CD4-positive, alpha-beta T cell treated with Interleukin-1 beta for 1 hour (primary cell): ENCODE results near the gene EDC3.
"Not testable (repeated sequence)": the region's sequence is repeated elsewhere in the genome, so short reads cannot be mapped to it uniquely, and the experiment has no call there.

Experiments used
- DNase-seq, 2 donors: peaks; one replicate each; pipeline ENCODE4 v3.0.0-alpha.2; 2020 to 2022

EDC3 gene

GRCh38 chr15:74709892-74710291, 14.1 kb upstream of the EDC3 start:
- DNase-seq: no peak

DNA sequence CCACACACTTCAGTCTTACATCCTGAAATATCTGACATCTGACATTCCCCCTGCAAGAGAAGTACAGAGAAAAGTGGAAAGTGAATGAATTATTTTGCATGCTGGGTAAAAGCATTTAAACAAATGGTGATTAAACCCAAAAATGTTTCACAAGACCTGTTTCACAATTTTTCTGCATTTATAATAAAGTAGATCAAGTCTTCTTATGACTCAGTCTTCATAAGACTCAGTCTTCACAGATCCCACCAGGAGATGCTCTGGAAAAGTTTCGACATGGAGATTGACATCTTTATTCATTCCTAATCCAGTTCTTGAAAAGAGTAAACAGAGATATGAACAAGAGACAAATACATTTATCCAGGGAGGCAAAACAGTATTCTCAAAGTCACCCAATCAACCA, 13.2 kb upstream of the EDC3 start:
- no peak for DNase-seq

GRCh38 chr15:74696808-74697207, 984 bp upstream of the EDC3 start:
- DNase-seq: no peak

GRCh38 chr15:74696398-74696729, 540 bp upstream of the EDC3 start:
- DNase-seq: no peak

DNA sequence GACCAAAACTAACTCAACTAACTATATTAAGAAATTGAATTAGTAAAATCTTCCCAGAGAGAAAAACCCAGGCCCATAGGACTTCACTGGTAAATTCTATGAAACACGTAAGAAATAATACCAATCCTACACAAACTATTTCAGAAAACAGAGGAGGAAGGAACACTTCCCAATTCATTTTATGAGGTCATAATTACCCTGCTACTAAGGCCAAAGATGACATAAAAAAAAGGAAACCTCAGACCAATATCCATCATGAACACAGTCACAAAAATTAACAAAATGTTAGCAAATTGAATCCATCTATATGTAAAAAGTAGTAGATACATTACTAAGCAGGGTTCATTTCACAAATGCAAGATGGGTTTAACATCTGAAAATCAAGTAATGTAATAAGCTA, 3.5 kb downstream of the EDC3 start:
- DNase-seq: no peak

DNA sequence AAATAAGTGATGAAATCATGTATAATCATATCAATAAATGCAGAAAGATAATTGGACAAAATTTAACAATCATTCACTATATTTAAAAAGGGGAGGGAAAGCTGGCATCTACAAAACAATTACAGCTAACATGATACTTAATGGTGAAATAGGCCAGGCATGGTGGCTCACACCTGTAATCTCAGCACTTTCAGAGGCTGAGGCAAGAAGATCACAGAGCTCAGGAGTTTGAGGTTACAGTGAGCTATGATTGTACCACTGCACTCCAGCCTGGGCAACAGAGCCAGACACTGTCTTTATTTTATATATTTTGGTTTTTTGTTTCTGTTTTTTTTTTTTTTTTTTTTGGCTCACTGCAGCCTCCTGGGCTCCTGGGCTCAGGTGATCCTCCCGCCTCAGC, 12.1 kb downstream of the EDC3 start:
- DNase-seq: no peak

- DNase-seq: no peak
These were observed 12.9 kb downstream of the EDC3 start for GRCh38 chr15:74682954-74683353.

- no peak for DNase-seq
These were observed 15.4 kb downstream of the EDC3 start for GRCh38 chr15:74680456-74680855.

DNA sequence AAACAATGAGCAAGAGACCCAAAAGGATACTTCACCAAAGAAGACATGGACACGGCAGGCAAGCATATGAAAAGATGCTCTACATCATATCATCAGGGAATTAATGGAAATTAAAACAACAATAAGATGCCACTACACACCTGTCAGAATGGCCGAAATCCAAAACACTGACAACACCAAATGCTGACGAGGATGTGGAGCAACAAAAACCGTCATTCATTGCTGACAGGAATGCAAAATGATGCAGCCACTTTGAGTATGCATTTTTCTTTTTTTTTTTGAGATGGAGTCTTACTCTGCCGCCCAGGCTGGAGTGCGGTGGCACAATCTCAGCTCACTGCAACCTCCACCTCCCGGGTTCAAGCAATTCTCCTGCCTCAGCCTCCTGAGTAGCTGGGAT, 19.0 kb downstream of the EDC3 start:
- DNase-seq: no peak

- DNase-seq: no peak
These were observed 21.7 kb downstream of the EDC3 start for GRCh38 chr15:74674161-74674560.

GRCh38 chr15:74669627-74670026, 26.2 kb downstream of the EDC3 start:
- DNase-seq: no peak

- no peak for DNase-seq
These were observed 27.8 kb downstream of the EDC3 start for GRCh38 chr15:74667975-74668374.

GRCh38 chr15:74664670-74665069, 31.2 kb downstream of the EDC3 start:
- DNase-seq: no peak

DNA sequence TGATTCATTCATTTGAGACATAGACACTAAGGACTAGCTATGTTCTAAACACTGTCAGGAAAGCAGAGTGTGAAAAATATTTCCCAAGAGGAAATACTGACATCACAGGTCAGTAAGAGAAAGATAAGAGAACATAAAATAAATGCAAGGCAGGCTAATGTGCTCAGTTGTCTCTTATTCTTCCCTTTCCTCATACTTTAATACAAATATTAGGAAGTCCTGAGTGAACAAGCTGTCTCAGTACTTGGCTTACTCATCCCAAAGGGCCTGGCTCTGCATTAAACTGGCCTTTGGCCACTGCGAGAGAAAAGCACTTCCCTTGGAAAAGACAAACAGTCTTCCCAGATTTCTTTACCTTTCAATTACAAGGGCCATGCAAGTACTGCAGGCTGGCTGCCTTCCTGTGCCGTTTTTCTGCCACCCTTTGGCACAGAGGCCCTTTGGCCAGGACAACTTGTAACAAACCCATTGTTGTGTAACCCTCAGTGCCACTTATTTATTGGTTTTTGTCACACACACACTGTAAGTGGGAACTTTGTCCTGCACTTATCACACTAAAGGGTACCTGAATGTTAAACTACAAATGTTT, 31.7 kb downstream of the EDC3 start:
- DNase-seq: no peak

GRCh38 chr15:74663303-74664027, 32.4 kb downstream of the EDC3 start:
- DNase-seq: no peak

GRCh38 chr15:74662064-74662860, 33.6 kb downstream of the EDC3 start:
- no peak for DNase-seq

DNA sequence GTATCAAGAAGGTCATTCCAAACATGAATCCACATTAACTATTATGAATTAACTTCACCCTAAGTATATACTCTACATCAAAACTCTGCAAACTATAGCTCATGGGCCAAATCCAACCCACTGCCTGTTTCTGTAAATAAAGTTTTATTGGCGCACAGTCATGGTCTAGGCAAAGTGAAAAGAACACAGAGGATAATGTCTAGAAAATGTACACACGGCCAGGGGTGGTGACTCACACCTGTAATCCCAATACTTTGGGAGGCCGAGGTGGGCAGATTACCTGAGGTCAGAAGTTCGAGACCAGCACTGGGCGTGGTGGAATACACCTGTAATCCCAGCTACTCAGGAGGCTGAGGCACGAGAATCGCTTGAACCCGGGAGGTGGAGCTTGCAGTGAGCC, 34.5 kb downstream of the EDC3 start:
- DNase-seq: not testable (repeated sequence)

DNA sequence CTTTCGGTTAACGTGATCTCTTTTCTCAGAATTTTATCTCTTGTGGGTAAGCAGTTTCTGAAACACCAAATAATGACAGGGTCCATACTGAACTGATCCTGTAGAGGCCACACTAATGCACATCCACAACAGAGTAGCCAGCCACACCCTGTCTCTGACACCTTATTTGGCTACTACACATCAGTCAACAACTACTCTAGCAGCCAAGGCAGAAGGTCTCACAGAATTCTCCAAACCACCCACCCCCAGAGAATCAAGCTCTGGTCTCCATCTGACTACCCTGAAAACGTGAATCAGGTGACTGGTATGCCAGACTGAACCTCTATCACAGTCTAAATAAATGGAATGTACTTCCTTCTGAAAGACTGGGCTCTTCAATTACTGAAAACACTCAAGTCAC, 38.0 kb downstream of the EDC3 start:
- DNase-seq: no peak

DNA sequence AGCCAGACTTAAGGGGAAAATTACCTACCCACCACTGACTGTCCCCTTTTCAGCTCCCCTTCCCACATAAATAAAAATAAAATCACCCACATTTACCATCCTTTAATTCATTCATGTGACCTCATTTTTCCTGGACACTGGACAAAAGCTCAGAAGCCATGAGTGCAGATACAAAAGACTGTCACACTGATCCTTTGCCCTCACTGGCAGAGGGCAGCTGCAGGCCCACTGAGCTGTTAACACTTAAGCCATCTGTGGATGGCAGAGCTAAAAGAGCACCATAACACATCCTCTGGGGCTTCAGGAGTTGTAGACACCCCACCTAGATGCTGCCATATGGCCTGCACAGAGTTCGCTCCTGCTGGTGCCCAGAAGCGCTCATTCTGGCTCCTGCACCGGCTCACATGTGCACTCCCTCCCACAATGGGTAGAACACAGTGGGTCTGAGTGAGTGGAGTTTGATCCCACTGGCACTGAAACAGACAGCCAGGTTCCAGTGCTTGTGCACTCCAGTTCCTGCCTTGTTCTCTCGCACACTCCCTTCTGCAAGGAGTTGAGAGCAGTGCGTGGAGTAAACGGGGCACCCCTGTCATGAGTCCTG, 38.8 kb downstream of the EDC3 start:
- DNase-seq: no peak

DNA sequence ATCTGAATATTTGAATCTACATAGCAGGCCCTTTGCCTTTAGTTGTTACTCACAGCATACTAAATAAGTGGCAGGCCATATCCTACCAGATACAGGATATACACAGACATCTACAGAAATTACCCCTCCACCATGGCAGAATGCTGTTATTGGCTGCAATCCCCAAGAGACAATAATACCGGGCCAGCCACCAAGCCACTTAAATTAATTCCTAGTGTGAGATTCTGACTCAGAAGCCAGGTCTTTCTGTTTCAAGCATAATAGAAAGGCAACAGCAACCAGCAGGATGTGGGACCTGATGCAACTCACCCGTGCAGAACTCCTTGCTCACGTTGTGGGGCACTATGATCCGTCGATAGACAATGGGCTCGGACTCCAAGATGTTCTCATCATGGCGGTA, 40.4 kb downstream of the EDC3 start:
- no peak for DNase-seq

DNA sequence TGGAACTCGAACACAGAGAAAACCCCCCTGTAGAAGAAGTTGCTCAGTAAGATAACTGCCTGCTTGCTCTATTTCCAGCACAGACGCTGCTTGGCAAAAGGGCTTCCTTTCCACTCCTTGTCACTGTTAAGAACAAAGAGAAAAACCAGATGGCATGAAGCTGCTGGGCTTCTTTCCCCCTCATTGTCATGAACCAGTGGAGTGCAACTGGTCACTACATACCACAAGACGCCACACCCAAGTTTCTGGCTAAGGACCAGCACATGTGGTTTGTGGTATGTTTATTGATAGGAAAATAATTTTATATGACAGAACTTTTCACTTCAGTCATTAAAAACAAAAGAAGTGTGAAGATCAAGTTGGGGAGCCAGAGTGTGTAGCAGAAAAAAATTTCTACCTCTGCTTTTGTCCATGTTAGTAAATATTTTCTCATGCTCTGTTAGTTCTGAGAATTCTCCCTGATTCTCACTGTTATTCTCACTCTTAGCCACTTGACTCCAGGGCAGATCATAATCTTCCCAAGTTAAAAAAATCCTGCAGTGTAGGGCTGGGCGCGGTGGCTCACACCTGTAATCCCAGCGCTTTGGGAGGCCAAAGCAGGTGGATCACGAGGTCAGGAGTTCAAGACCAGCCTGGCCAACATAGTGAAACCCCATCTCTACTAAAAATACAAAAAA, 42.3 kb downstream of the EDC3 start:
- DNase-seq: no peak

- no peak for DNase-seq
These were observed 44.5 kb downstream of the EDC3 start for GRCh38 chr15:74651242-74651741.
